Caco-2 (cell line): ENCODE results near the gene ERBB4. TPM values are rescaled to one million over a fixed set of nuclear protein-coding genes. Genes with fewer than 3 reads are reported as not detected.
"Not testable (repeated sequence)": the region's sequence is repeated elsewhere in the genome, so short reads cannot be mapped to it uniquely, and the experiment has no call there.

Experiments
- BruUV-seq: library from RNA; stranded (reverse); fragments of 400-500 nt; replicated peaks from 2 replicates; lab custom pipeline; 2021; lab: Mats Ljungman, UMichigan
- CTCF ChIA-PET: fragments of 300-600 bp; sonication (Branson Sonifier 250); formaldehyde crosslinking; loops from one replicate; lab custom pipeline; 2022; ENCODE audit warnings: antibody characterized with exemption; lab: Charles Lee
- POLR2A ChIA-PET: fragments of 300-600 bp; sonication (Branson Sonifier 250); formaldehyde crosslinking; loops from one replicate; lab custom pipeline; 2022; ENCODE audit warnings: antibody characterized with exemption; lab: Charles Lee
- DNase-seq, 2 experiments: peaks; one replicate each; pipeline versions ENCODE4 v3.0.0 to v3.0.0-alpha.2; 2020 to 2022
- H3K27me3 ChIP-seq: replicated peaks from 2 replicates; pipeline ENCODE4 v1.6.0; 2011; ENCODE audit warnings: low read length; ENCODE audit not compliant: control insufficient read depth, insufficient read depth
- H3K36me3 ChIP-seq: 2 replicates; pipeline ENCODE4 v1.5.1; 2011; ENCODE audit warnings: low read length; ENCODE audit not compliant: control insufficient read depth, insufficient read depth
- H3K4me1 ChIP-seq: fragments of 250-450 bp; sonication (Bioruptor Pico); 2 replicates; pipeline ENCODE4 v1.5.1; 2020; ENCODE audit warnings: mild to moderate bottlenecking
- H3K4me3 ChIP-seq: 2 replicates; pipeline ENCODE4 v1.5.1; 2011; ENCODE audit warnings: low read depth, mild to moderate bottlenecking, control low read depth, low read length
- H3K9me3 ChIP-seq: fragments of 250-450 bp; sonication (Bioruptor Pico); 2 replicates; pipeline ENCODE4 v1.5.1; 2020; ENCODE audit warnings: mild to moderate bottlenecking, moderate library complexity
- H3K27ac Mint-ChIP-seq: one replicate; pipeline ENCODE4 v1.8.0; 2022; ENCODE audit warnings: mixed read lengths; ENCODE audit not compliant: unreplicated experiment
- H3K27me3 Mint-ChIP-seq: one replicate; pipeline ENCODE4 v1.8.0; 2022; ENCODE audit warnings: mixed read lengths; ENCODE audit not compliant: insufficient read depth, unreplicated experiment
- H3K36me3 Mint-ChIP-seq: one replicate; pipeline ENCODE4 v1.8.0; 2022; ENCODE audit warnings: mild to moderate bottlenecking, mixed read lengths; ENCODE audit not compliant: insufficient read depth, unreplicated experiment
- H3K4me1 Mint-ChIP-seq: one replicate; pipeline ENCODE4 v1.8.0; 2022; ENCODE audit warnings: low read depth, mixed read lengths; ENCODE audit not compliant: unreplicated experiment
- H3K4me3 Mint-ChIP-seq: one replicate; pipeline ENCODE4 v1.8.0; 2022; ENCODE audit warnings: mild to moderate bottlenecking, moderate library complexity, mixed read lengths; ENCODE audit not compliant: unreplicated experiment
- H3K9me3 Mint-ChIP-seq: one replicate; pipeline ENCODE4 v1.8.0; 2022; ENCODE audit warnings: mixed read lengths; ENCODE audit not compliant: unreplicated experiment
- CTCF ChIP-seq, 2 experiments: fragments of 200-600 bp in 1 of 2; IDR thresholded peaks; 1 replicate in 1 of 2; 2 replicates in 1 of 2; pipeline versions ENCODE4 v1.5.1 to v1.8.0; 2011 to 2022; ENCODE audit warnings: antibody characterized with exemption in 1 of 2, control low read depth in 1 of 2, inconsistent platforms in 1 of 2, low read depth in 1 of 2, low read length in 1 of 2, mild to moderate bottlenecking in 1 of 2, moderate library complexity in 1 of 2; ENCODE audit not compliant: insufficient read depth in 1 of 2, severe bottlenecking in 1 of 2, unreplicated experiment in 1 of 2
- intact Hi-C: fragments of 100-400 bp; cut with micrococcal nuclease; formaldehyde crosslinking; loops from one replicate; pipeline ENCODE4 v1.10.0; 2022; ENCODE audit not compliant: unreplicated experiment
- total RNA-seq: library from RNA; stranded (reverse); gene quantifications from 2 replicates; pipeline ENCODE4 v1.2.3, GENCODE V29; 2022

ERBB4 gene
- total RNA-seq, 1 experiment from 2014 or later = not detected

GRCh38 chr2:212194396-212194795 is 344.2 kb downstream of the ERBB4 start:
- POLR2A ChIA-PET = no interaction called here
- BruUV-seq = no TSS peak
- intact Hi-C loops = no loop called here
- Histone ChIP-seq H3K36me3 (no peaks in the 10 kb centered on the region), H3K4me3 (no peak overlapping the region), H3K9me3 (no peaks in the 10 kb centered on the region), H3K27me3 (no peaks in the 10 kb centered on the region), H3K4me1 (no peaks in the 10 kb centered on the region)
- no peaks in the 10 kb centered on the region for H3K9me3 Mint-ChIP-seq
- DNase-seq = no peak
- CTCF ChIA-PET = no interaction called here
- no peak overlapping the region for H3K4me3 Mint-ChIP-seq
- no peaks in the 10 kb centered on the region for H3K4me1 Mint-ChIP-seq
- no peaks in the 10 kb centered on the region for H3K36me3 Mint-ChIP-seq
- no peak overlapping the region for H3K27ac Mint-ChIP-seq
- no peak for TF ChIP-seq CTCF (IDR thresholded peaks at IDR 0.05; ENCODE audit: insufficient read depth in 1 of 2, low read depth in 1 of 2, low read length in 1 of 2, severe bottlenecking in 1 of 2, unreplicated experiment in 1 of 2)
- no peaks in the 10 kb centered on the region for H3K27me3 Mint-ChIP-seq

GRCh38 chr2:212193803-212194202 is 344.8 kb downstream of the ERBB4 start:
- Mint-ChIP-seq H3K4me3 (no peak overlapping the region), H3K4me1 (no peaks in the 10 kb centered on the region), H3K36me3 (no peaks in the 10 kb centered on the region), H3K27me3 (no peaks in the 10 kb centered on the region), H3K9me3 (no peaks in the 10 kb centered on the region), H3K27ac (no peak overlapping the region)
- no peaks in the 10 kb centered on the region for H3K27me3 ChIP-seq
- BruUV-seq = no TSS peak
- CTCF ChIA-PET = no interaction called here
- POLR2A ChIA-PET = no interaction called here
- H3K36me3 ChIP-seq = no peaks in the 10 kb centered on the region
- intact Hi-C loops = no loop called here
- TF ChIP-seq CTCF (IDR thresholded peaks at IDR 0.05; ENCODE audit: insufficient read depth in 1 of 2, low read depth in 1 of 2, low read length in 1 of 2, severe bottlenecking in 1 of 2, unreplicated experiment in 1 of 2) = no peak
- H3K4me3 ChIP-seq = no peak overlapping the region
- no peak for DNase-seq
- H3K4me1 ChIP-seq = no peaks in the 10 kb centered on the region
- no peaks in the 10 kb centered on the region for H3K9me3 ChIP-seq

- BruUV-seq = no TSS peak
- Mint-ChIP-seq H3K27me3 (no peaks in the 10 kb centered on the region), H3K27ac (no peak overlapping the region), H3K9me3 (no peaks in the 10 kb centered on the region), H3K36me3 (no peaks in the 10 kb centered on the region), H3K4me1 (no peaks in the 10 kb centered on the region), H3K4me3 (no peak overlapping the region)
- no peak for DNase-seq
- ChIA-PET CTCF (no interaction called here), POLR2A (no interaction called here)
- intact Hi-C loops = no loop called here
- TF ChIP-seq CTCF (IDR thresholded peaks at IDR 0.05; ENCODE audit: insufficient read depth in 1 of 2, low read depth in 1 of 2, low read length in 1 of 2, severe bottlenecking in 1 of 2, unreplicated experiment in 1 of 2) = no peak
- Histone ChIP-seq H3K27me3 (no peaks in the 10 kb centered on the region), H3K4me3 (no peak overlapping the region), H3K36me3 (no peaks in the 10 kb centered on the region), H3K4me1 (no peaks in the 10 kb centered on the region), H3K9me3 (no peaks in the 10 kb centered on the region)
These were observed 345.5 kb downstream of the ERBB4 start for GRCh38 chr2:212193056-212193455.

- H3K4me1 Mint-ChIP-seq, POLR2A ChIA-PET, BruUV-seq, H3K4me3 ChIP-seq, intact Hi-C loops, H3K27me3 ChIP-seq, H3K9me3 ChIP-seq, H3K9me3 Mint-ChIP-seq, DNase-seq, H3K4me1 ChIP-seq, H3K27ac Mint-ChIP-seq, H3K36me3 Mint-ChIP-seq, CTCF ChIA-PET, H3K27me3 Mint-ChIP-seq, H3K36me3 ChIP-seq, H3K4me3 Mint-ChIP-seq: not testable (repeated sequence)
These were observed 347.2 kb downstream of the ERBB4 start for GRCh38 chr2:212191438-212191837.
